SU-DHL-6 (cell line): ENCODE measurements around the gene SPIRE2.

Source experiments
- H2AFZ ChIP-seq: fragments of 200-600 bp; sonication (generic); 2 replicates; pipeline ENCODE4 v1.6.1; 2014; ENCODE audit warnings: low read depth, mild to moderate bottlenecking, moderate library complexity, mixed read lengths, antibody characterized with exemption, low read length; ENCODE audit not compliant: severe bottlenecking
- H3F3A ChIP-seq: fragments of 200-600 bp; shearing (Covaris generic); 2 replicates; pipeline ENCODE4 v1.6.0; 2016; ENCODE audit warnings: antibody characterized with exemption, mild to moderate bottlenecking; ENCODE audit not compliant: insufficient read depth
- H3K27ac ChIP-seq: fragments of 200-600 bp; sonication (generic); 2 replicates; pipeline ENCODE4 v1.5.1; 2016; ENCODE audit warnings: low read depth, mild to moderate bottlenecking, low read length, moderate library complexity, mixed read lengths
- H3K27me3 ChIP-seq: fragments of 200-600 bp; sonication (generic), shearing (Covaris generic); 2 replicates; pipeline ENCODE4 v1.6.0; 2014; ENCODE audit warnings: mild to moderate bottlenecking, low read length
- H3K36me3 ChIP-seq: fragments of 200-600 bp; sonication (generic); 2 replicates; pipeline ENCODE4 v1.6.1; 2014; ENCODE audit warnings: mild to moderate bottlenecking, low read length, mixed read lengths
- H3K4me2 ChIP-seq: fragments of 300-600, 200-600 bp; shearing (Covaris generic), sonication (generic); 2 replicates; pipeline ENCODE4 v1.6.0; 2014; ENCODE audit warnings: low read length, low read depth, mild to moderate bottlenecking; ENCODE audit not compliant: poor library complexity, severe bottlenecking
- H3K4me3 ChIP-seq: fragments of 200-600 bp; sonication (generic); 2 replicates; pipeline ENCODE4 v1.5.1; 2014; ENCODE audit warnings: antibody characterized with exemption, low read length, mild to moderate bottlenecking, mixed read lengths; ENCODE audit not compliant: insufficient read depth, poor library complexity, severe bottlenecking
- H3K79me2 ChIP-seq: fragments of 200-600 bp; sonication (generic); 2 replicates; pipeline ENCODE4 v1.6.1; 2014; ENCODE audit warnings: mild to moderate bottlenecking, low read length, moderate library complexity; ENCODE audit not compliant: insufficient read depth
- H3K9ac ChIP-seq: fragments of 200-600 bp; sonication (generic); 2 replicates; pipeline ENCODE4 v1.7.0; 2014; ENCODE audit warnings: mild to moderate bottlenecking, low read length
- H3K9me2 ChIP-seq: fragments of 200-600 bp; sonication (generic); replicated peaks from 2 replicates; pipeline ENCODE4 v1.6.1; 2014; ENCODE audit warnings: low read length; ENCODE audit not compliant: insufficient read depth
- H3K9me3 ChIP-seq: fragments of 200-600 bp; sonication (generic); 2 replicates; pipeline ENCODE4 v1.6.1; 2014; ENCODE audit warnings: low read length, mixed read lengths; ENCODE audit not compliant: insufficient read depth
- H4K20me1 ChIP-seq: fragments of 200-600 bp; sonication (generic); 2 replicates; pipeline ENCODE4 v1.6.1; 2014; ENCODE audit warnings: low read depth, mild to moderate bottlenecking, antibody characterized with exemption, low read length, moderate library complexity, mixed read lengths
- CTCF ChIP-seq: fragments of 200-600 bp; sonication (generic); IDR thresholded peaks from one replicate; pipeline ENCODE4 v1.5.1; 2017; ENCODE audit warnings: antibody characterized with exemption, mild to moderate bottlenecking, low read length, moderate library complexity; ENCODE audit not compliant: insufficient read depth, poor library complexity, severe bottlenecking
- EZH2phosphoT487 ChIP-seq: fragments of 200-600 bp; sonication (generic), shearing (Covaris generic); conservative IDR thresholded peaks from 2 replicates; pipeline ENCODE4 v1.6.1; 2018; ENCODE audit warnings: mild to moderate bottlenecking, antibody characterized with exemption, low read length, moderate library complexity, mixed read lengths

Gene SPIRE2

GRCh38 chr16:89853306-89853993, 25.2 kb downstream of the SPIRE2 start:
- Histone ChIP-seq H2AFZ (no peak overlapping the region), H3K79me2 (no peaks in the 10 kb centered on the region), H3K36me3 (no peaks in the 10 kb centered on the region), H3K9me2 (no peaks in the 10 kb centered on the region), H3F3A (no peaks in the 10 kb centered on the region), H4K20me1 (no peaks in the 10 kb centered on the region), H3K27ac (no peak overlapping the region), H3K27me3 (no peaks in the 10 kb centered on the region), H3K9ac (no peak overlapping the region), H3K4me2 (no peak overlapping the region), H3K9me3 (no peaks in the 10 kb centered on the region), H3K4me3 (no peak overlapping the region)
- no peak for TF ChIP-seq EZH2phosphoT487
- no peak for TF ChIP-seq CTCF

- Histone ChIP-seq H3K9me2 (no peaks in the 10 kb centered on the region), H3K9ac (no peak overlapping the region), H3F3A (no peaks in the 10 kb centered on the region), H3K36me3 (no peaks in the 10 kb centered on the region), H2AFZ (no peak overlapping the region), H3K79me2 (no peaks in the 10 kb centered on the region), H3K27ac (no peak overlapping the region), H3K27me3 (no peaks in the 10 kb centered on the region), H3K4me3 (no peak overlapping the region), H4K20me1 (no peaks in the 10 kb centered on the region), H3K4me2 (no peak overlapping the region), H3K9me3 (no peaks in the 10 kb centered on the region)
- TF ChIP-seq EZH2phosphoT487 = no peak
- TF ChIP-seq CTCF = no peak
Observed at GRCh38 chr16:89855301-89855945, 27.1 kb downstream of the SPIRE2 start.

GRCh38 chr16:89855986-89856385, 27.7 kb downstream of the SPIRE2 start:
- H3K4me2 ChIP-seq = no peak overlapping the region
- H3K9ac ChIP-seq = no peak overlapping the region
- TF ChIP-seq CTCF (no peak), EZH2phosphoT487 (no peak)

More at GRCh38 chr16:89855986-89856385, 27.7 kb downstream of the SPIRE2 start:
- Histone ChIP-seq H2AFZ (no peak overlapping the region), H3K36me3 (no peaks in the 10 kb centered on the region), H3K79me2 (no peaks in the 10 kb centered on the region), H3K27me3 (no peaks in the 10 kb centered on the region), H3K9me2 (no peaks in the 10 kb centered on the region), H3K9me3 (no peaks in the 10 kb centered on the region), H3K27ac (no peak overlapping the region), H4K20me1 (no peaks in the 10 kb centered on the region), H3K4me3 (no peak overlapping the region), H3F3A (no peaks in the 10 kb centered on the region)
